Liver (tissue), 9 donors: ENCODE results near the gene C16orf86. TPM values are rescaled to one million over a fixed set of nuclear protein-coding genes. Genes with fewer than 3 reads are reported as not detected.

Experiments
- DNase-seq: peaks from one replicate; pipeline ENCODE4 v3.0.0-alpha.2; 2017; ENCODE audit warnings: low spot score
- H3K27ac ChIP-seq, 2 donors: one replicate each; pipeline ENCODE4 v1.7.0; 2013; ENCODE audit warnings: inconsistent platforms in 2 of 2, low read length in 2 of 2, control low read depth in 1 of 2, low read depth in 1 of 2, mild to moderate bottlenecking in 1 of 2
- H3K27me3 ChIP-seq, 4 donors: one replicate each; pipeline versions ENCODE4 v1.6.1 to v1.7.0; 2013; ENCODE audit warnings: low read length in 3 of 4, inconsistent platforms in 1 of 4, mild to moderate bottlenecking in 1 of 4, moderate library complexity in 1 of 4; ENCODE audit not compliant: control insufficient read depth in 4 of 4, insufficient read depth in 4 of 4
- H3K36me3 ChIP-seq, 4 donors: one replicate each; pipeline versions ENCODE4 v1.6.1 to v1.7.0; 2013; ENCODE audit warnings: low read length in 3 of 4, mild to moderate bottlenecking in 3 of 4, low read depth in 1 of 4, moderate library complexity in 1 of 4; ENCODE audit not compliant: control insufficient read depth in 4 of 4, insufficient read depth in 3 of 4
- H3K4me1 ChIP-seq, 4 donors: one replicate each; pipeline versions ENCODE4 v1.6.1 to v1.7.0; 2013; ENCODE audit warnings: low read length in 3 of 4, mild to moderate bottlenecking in 3 of 4, moderate library complexity in 1 of 4; ENCODE audit not compliant: control insufficient read depth in 4 of 4, insufficient read depth in 4 of 4
- H3K4me3 ChIP-seq, 3 donors: one replicate each; pipeline versions ENCODE4 v1.6.1 to v1.7.0; 2013; ENCODE audit warnings: low read length in 3 of 3, control low read depth in 1 of 3, low read depth in 1 of 3, mild to moderate bottlenecking in 1 of 3
- H3K9ac ChIP-seq, 2 donors: one replicate each; pipeline ENCODE4 v1.7.0; 2013; ENCODE audit warnings: low read length in 2 of 2, mild to moderate bottlenecking in 2 of 2, moderate library complexity in 2 of 2, control low read depth in 1 of 2, low read depth in 1 of 2
- H3K9me3 ChIP-seq, 4 donors: one replicate each; pipeline versions ENCODE4 v1.6.1 to v1.7.0; 2013; ENCODE audit warnings: low read length in 3 of 4; ENCODE audit not compliant: control insufficient read depth in 4 of 4
- EGR1 ChIP-seq, 2 donors: IDR thresholded peaks; 2 replicates each; pipeline ENCODE4 v1.6.1; 2016 to 2018; ENCODE audit warnings: antibody characterized with exemption in 2 of 2, low read depth in 2 of 2
- FOXA1 ChIP-seq: IDR thresholded peaks from 2 replicates; pipeline ENCODE4 v1.6.1; 2016; ENCODE audit warnings: antibody characterized with exemption
- FOXA2 ChIP-seq: IDR thresholded peaks from 2 replicates; pipeline ENCODE4 v1.6.1; 2016; ENCODE audit warnings: antibody characterized with exemption
- GABPA ChIP-seq, 2 donors: IDR thresholded peaks in 1 of 2; conservative IDR thresholded peaks in 1 of 2; 2 replicates each; pipeline ENCODE4 v1.6.1; 2016; ENCODE audit warnings: antibody characterized with exemption in 2 of 2, mild to moderate bottlenecking in 1 of 2, moderate library complexity in 1 of 2
- HNF4A ChIP-seq, 2 donors: conservative IDR thresholded peaks; 2 replicates each; pipeline ENCODE4 v1.6.1; 2016; ENCODE audit warnings: antibody characterized with exemption in 2 of 2, mild to moderate bottlenecking in 2 of 2
- HNF4G ChIP-seq: IDR thresholded peaks from 2 replicates; pipeline ENCODE4 v1.6.1; 2016; ENCODE audit warnings: antibody characterized with exemption
- JUND ChIP-seq, 2 donors: IDR thresholded peaks; 2 replicates each; pipeline ENCODE4 v1.6.1; 2016; ENCODE audit warnings: antibody characterized with exemption in 2 of 2
- NR2F2 ChIP-seq: IDR thresholded peaks from 2 replicates; pipeline ENCODE4 v1.6.1; 2016; ENCODE audit warnings: antibody characterized with exemption
- RAD21 ChIP-seq, 2 donors: IDR thresholded peaks; 2 replicates each; pipeline ENCODE4 v1.6.1; 2016; ENCODE audit warnings: antibody characterized with exemption in 2 of 2, mild to moderate bottlenecking in 2 of 2
- RXRA ChIP-seq, 2 donors: IDR thresholded peaks; 2 replicates each; pipeline ENCODE4 v1.6.1; 2017 to 2018; ENCODE audit warnings: antibody characterized with exemption in 2 of 2, mild to moderate bottlenecking in 1 of 2
- SP1 ChIP-seq: IDR thresholded peaks from 2 replicates; pipeline ENCODE4 v1.6.1; 2018; ENCODE audit warnings: antibody characterized with exemption, mild to moderate bottlenecking
- TAF1 ChIP-seq: conservative IDR thresholded peaks from 2 replicates; pipeline ENCODE4 v1.6.1; 2016; ENCODE audit warnings: antibody characterized with exemption, mild to moderate bottlenecking
- YY1 ChIP-seq: IDR thresholded peaks from 2 replicates; pipeline ENCODE4 v1.6.1; 2016; ENCODE audit warnings: antibody characterized with exemption, mild to moderate bottlenecking
- WGBS: extraction: QIAGEN DNeasy Blood & Tissue Kit; methylation state at CpG from one replicate; pipeline ENCODE4 v1.1.7; 2013; 5-methylcytosine and 5-hydroxymethylcytosine counted together
- polyA plus RNA-seq, 2 donors: library from polyadenylated mRNA; stranded (reverse) in 1 of 2; unstranded in 1 of 2; fragments of 200-250 nt in 1 of 2; fragments of >200 nt in 1 of 2; fragmentation: Nextera tagmentation in 1 of 2; extraction: Ambion mirVana in 1 of 2; gene quantifications; one replicate each; pipeline versions ENCODE4 v1.2.1 to v1.2.3, GENCODE V29; 2013 to 2015
- total RNA-seq, 2 donors: library from RNA; depleted of rRNA; stranded (reverse); fragments of >200 nt; gene quantifications; one replicate each; pipeline ENCODE4 v1.2.3, GENCODE V29; 2014
- TF ChIP-seq, protein P1 (sequence below): IDR thresholded peaks from 2 replicates; pipeline ENCODE4 v1.6.1; 2016; ENCODE audit warnings: antibody characterized with exemption
- TF ChIP-seq, protein P2 (sequence below): fragments of 150-350 bp; IDR thresholded peaks from 2 replicates; pipeline ENCODE4 v1.5.1; 2017; ENCODE audit warnings: improper control_type of control experiment, low read depth, low read length; ENCODE audit not compliant: missing input control
- TF ChIP-seq, protein P3 (sequence below): IDR thresholded peaks from 2 replicates; pipeline ENCODE4 v1.6.1; 2016; ENCODE audit warnings: antibody characterized with exemption
- TF ChIP-seq, protein P4 (sequence below): IDR thresholded peaks from 2 replicates; pipeline ENCODE4 v1.6.1; 2016; ENCODE audit warnings: antibody characterized with exemption, mild to moderate bottlenecking
- TF ChIP-seq, protein P5 (sequence below): IDR thresholded peaks from 2 replicates; pipeline ENCODE4 v1.6.1; 2016; ENCODE audit warnings: antibody characterized with exemption
- donor health status: healthy.
- donor health status: healthy.
- donor health status: healthy.
- donor health status: healthy.
- donor health status: healthy.

C16orf86 gene
- total and polyA plus RNA-seq, 4 donors: 1.2 to 2.6 (median 2.1) TPM

DNA sequence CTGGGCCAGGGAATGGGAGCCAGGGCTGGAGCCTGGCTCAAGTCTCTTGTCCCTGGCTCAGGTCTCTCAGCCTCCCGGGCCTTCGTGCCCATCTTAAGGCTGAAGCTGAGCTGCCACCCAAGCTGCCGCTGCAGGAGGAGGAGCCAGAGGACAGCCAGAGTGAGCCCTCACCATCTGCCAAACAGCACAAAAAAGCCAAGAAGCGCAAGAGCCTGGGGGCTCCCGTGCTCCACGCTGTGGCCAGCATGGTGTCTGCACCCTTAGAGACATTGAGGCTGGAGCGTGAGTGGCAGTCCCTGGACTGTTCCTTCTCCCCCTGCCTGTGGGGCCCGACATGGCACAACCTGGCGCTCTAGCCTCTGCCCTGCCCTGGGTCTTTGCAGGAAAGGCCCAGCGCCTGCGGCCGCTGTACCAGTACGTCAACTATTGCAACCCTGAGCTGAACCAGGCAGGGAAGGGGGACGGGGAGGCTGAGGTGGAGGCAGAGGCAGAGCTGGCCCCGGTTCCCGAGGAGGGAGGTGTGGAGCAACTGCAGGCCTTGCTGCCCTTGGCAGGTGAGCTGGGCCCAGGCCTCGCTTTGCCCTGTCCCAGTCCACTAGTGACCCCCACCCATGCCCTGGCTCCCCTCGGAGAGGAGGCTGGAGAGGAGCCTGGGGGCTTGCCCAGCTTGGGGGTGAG, 1.3 kb downstream of the C16orf86 start:
- no peaks in the 10 kb centered on the region for H3K36me3 ChIP-seq
- no peaks in the 10 kb centered on the region for H3K9me3 ChIP-seq
- WGBS: 17% methylated on average over 18 of the region's 18 CpGs
- peak; percentile 73 for DNase-seq
- H3K4me3 ChIP-seq: peak overlapping the region in 2 of 3 donors; percentile 57 to 80
- H3K9ac ChIP-seq: peak overlapping the region in 1 of 2 donors; percentile 86
- no peaks in the 10 kb centered on the region for H3K27me3 ChIP-seq
- TF ChIP-seq FOXA1 (no peak), HNF4A (conservative IDR thresholded peaks at IDR 0.05) (peak; percentile 32 to 45), HNF4G (peak; percentile 18), FOXA2 (no peak), RAD21 (IDR thresholded peaks at IDR 0.05) (peak; percentile 83 to 90), TAF1 (no peak), RXRA (IDR thresholded peaks at IDR 0.05) (peak; percentile 49 to 61), SP1 (peak; percentile 42), NR2F2 (no peak), JUND (IDR thresholded peaks at IDR 0.05) (no peak), YY1 (peak; percentile 76), GABPA (IDR thresholded peaks at IDR 0.05 in 1 of 2, conservative IDR thresholded peaks at IDR 0.05 in 1 of 2) (no peak), EGR1 (IDR thresholded peaks at IDR 0.05; ENCODE audit: low read depth in 2 of 2) (no peak)
- TF ChIP-seq, protein P1, sequence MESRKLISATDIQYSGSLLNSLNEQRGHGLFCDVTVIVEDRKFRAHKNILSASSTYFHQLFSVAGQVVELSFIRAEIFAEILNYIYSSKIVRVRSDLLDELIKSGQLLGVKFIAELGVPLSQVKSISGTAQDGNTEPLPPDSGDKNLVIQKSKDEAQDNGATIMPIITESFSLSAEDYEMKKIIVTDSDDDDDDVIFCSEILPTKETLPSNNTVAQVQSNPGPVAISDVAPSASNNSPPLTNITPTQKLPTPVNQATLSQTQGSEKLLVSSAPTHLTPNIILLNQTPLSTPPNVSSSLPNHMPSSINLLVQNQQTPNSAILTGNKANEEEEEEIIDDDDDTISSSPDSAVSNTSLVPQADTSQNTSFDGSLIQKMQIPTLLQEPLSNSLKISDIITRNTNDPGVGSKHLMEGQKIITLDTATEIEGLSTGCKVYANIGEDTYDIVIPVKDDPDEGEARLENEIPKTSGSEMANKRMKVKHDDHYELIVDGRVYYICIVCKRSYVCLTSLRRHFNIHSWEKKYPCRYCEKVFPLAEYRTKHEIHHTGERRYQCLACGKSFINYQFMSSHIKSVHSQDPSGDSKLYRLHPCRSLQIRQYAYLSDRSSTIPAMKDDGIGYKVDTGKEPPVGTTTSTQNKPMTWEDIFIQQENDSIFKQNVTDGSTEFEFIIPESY: no peak
- TF ChIP-seq, protein P2, sequence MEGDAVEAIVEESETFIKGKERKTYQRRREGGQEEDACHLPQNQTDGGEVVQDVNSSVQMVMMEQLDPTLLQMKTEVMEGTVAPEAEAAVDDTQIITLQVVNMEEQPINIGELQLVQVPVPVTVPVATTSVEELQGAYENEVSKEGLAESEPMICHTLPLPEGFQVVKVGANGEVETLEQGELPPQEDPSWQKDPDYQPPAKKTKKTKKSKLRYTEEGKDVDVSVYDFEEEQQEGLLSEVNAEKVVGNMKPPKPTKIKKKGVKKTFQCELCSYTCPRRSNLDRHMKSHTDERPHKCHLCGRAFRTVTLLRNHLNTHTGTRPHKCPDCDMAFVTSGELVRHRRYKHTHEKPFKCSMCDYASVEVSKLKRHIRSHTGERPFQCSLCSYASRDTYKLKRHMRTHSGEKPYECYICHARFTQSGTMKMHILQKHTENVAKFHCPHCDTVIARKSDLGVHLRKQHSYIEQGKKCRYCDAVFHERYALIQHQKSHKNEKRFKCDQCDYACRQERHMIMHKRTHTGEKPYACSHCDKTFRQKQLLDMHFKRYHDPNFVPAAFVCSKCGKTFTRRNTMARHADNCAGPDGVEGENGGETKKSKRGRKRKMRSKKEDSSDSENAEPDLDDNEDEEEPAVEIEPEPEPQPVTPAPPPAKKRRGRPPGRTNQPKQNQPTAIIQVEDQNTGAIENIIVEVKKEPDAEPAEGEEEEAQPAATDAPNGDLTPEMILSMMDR: peak; percentile 88
- TF ChIP-seq, protein P3, sequence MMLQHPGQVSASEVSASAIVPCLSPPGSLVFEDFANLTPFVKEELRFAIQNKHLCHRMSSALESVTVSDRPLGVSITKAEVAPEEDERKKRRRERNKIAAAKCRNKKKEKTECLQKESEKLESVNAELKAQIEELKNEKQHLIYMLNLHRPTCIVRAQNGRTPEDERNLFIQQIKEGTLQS: no peak
- TF ChIP-seq, protein P4, sequence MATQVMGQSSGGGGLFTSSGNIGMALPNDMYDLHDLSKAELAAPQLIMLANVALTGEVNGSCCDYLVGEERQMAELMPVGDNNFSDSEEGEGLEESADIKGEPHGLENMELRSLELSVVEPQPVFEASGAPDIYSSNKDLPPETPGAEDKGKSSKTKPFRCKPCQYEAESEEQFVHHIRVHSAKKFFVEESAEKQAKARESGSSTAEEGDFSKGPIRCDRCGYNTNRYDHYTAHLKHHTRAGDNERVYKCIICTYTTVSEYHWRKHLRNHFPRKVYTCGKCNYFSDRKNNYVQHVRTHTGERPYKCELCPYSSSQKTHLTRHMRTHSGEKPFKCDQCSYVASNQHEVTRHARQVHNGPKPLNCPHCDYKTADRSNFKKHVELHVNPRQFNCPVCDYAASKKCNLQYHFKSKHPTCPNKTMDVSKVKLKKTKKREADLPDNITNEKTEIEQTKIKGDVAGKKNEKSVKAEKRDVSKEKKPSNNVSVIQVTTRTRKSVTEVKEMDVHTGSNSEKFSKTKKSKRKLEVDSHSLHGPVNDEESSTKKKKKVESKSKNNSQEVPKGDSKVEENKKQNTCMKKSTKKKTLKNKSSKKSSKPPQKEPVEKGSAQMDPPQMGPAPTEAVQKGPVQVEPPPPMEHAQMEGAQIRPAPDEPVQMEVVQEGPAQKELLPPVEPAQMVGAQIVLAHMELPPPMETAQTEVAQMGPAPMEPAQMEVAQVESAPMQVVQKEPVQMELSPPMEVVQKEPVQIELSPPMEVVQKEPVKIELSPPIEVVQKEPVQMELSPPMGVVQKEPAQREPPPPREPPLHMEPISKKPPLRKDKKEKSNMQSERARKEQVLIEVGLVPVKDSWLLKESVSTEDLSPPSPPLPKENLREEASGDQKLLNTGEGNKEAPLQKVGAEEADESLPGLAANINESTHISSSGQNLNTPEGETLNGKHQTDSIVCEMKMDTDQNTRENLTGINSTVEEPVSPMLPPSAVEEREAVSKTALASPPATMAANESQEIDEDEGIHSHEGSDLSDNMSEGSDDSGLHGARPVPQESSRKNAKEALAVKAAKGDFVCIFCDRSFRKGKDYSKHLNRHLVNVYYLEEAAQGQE: no peak
- TF ChIP-seq, protein P5, sequence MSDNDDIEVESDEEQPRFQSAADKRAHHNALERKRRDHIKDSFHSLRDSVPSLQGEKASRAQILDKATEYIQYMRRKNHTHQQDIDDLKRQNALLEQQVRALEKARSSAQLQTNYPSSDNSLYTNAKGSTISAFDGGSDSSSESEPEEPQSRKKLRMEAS: peak; percentile 56
- H3K27ac ChIP-seq: peak overlapping the region; percentile 92 to 94
- peaks cover 18 to 61% (median 41%) of the 10 kb centered on the region in 4 donors for H3K4me1 ChIP-seq
